Measurements from ENCODE around the gene APOA5. TPM values are rescaled to one million over a fixed set of nuclear protein-coding genes. Genes with fewer than 3 reads are reported as not detected.
A peak's percentile ranks its signal among the peaks of the same experiment; 100 is the strongest.

APOA5 gene
- polyA plus RNA-seq, 3 donors: not detected

GRCh38 chr11:116837231-116838091 lies 45.8 kb upstream of the APOA5 start, which contains the start of gene APOA1:
TSS of gene APOA1 (minus strand) at chr11:116837622. CDS start at chr11:116837387, 235 bp downstream.
- Histone ChIP-seq H3K4me3 (replicated peaks in 1 of 3; ENCODE audit: low read depth in 2 of 3, low read length in 3 of 3) (no peak within 1 kb of the TSS), H3K36me3 (replicated peaks in 1 of 2; ENCODE audit: control insufficient read depth in 1 of 2, insufficient read depth in 2 of 2, low read length in 2 of 2) (no peaks in the 10 kb centered on the region), H3K4me1 (ENCODE audit: control insufficient read depth in 1 of 2, insufficient read depth in 2 of 2, low read length in 2 of 2) (peaks cover 17 to 19% of the 10 kb centered on the region in 2 donors), H3K9me3 (replicated peaks in 1 of 2; ENCODE audit: control insufficient read depth in 1 of 2, insufficient read depth in 1 of 2, low read length in 2 of 2) (no peaks in the 10 kb centered on the region), H3K4me2 (replicated peaks; ENCODE audit: extremely low read depth, low read length, poor library complexity, severe bottlenecking) (no peak within 1 kb of the TSS), H3K27me3 (ENCODE audit: control insufficient read depth in 2 of 2, insufficient read depth in 2 of 2, low read length in 2 of 2) (no peaks in the 10 kb centered on the region), H4K20me1 (ENCODE audit: insufficient read depth, low read length) (no peaks in the 10 kb centered on the region), H3K27ac (ENCODE audit: low read depth in 1 of 2, low read length in 2 of 2) (no peak within 1 kb of the TSS), H2AFZ (ENCODE audit: insufficient read depth, low read depth, low read length, poor library complexity, severe bottlenecking) (no peak within 1 kb of the TSS), H3K9ac (ENCODE audit: insufficient read depth, low read length, poor library complexity, severe bottlenecking) (no peak within 1 kb of the TSS), H3K79me2 (ENCODE audit: insufficient read depth, low read length) (no peaks in the 10 kb centered on the region)
- Mint-ChIP-seq H3K4me1 (peaks cover 14% of the 10 kb centered on the region), H3K9me3 (peaks cover 0 to 1% (median 0%) of the 10 kb centered on the region in 7 donors), H3K27me3 (ENCODE audit: low read depth in 3 of 3) (peaks cover 0 to 5% (median 3%) of the 10 kb centered on the region in 3 donors), H3K4me3 (peak within 1 kb of the TSS in 1 of 2 donors; percentile 74), H3K36me3 (no peaks in the 10 kb centered on the region), H3K27ac (no peak within 1 kb of the TSS)
- DNase-seq: no peak
- 96% methylated on average over 15 of the region's 19 CpGs for WGBS (ENCODE audit: insufficient coverage)
- intact Hi-C loops (cut with micrococcal nuclease): no loop called here
- TF ChIP-seq, protein P1, sequence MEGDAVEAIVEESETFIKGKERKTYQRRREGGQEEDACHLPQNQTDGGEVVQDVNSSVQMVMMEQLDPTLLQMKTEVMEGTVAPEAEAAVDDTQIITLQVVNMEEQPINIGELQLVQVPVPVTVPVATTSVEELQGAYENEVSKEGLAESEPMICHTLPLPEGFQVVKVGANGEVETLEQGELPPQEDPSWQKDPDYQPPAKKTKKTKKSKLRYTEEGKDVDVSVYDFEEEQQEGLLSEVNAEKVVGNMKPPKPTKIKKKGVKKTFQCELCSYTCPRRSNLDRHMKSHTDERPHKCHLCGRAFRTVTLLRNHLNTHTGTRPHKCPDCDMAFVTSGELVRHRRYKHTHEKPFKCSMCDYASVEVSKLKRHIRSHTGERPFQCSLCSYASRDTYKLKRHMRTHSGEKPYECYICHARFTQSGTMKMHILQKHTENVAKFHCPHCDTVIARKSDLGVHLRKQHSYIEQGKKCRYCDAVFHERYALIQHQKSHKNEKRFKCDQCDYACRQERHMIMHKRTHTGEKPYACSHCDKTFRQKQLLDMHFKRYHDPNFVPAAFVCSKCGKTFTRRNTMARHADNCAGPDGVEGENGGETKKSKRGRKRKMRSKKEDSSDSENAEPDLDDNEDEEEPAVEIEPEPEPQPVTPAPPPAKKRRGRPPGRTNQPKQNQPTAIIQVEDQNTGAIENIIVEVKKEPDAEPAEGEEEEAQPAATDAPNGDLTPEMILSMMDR (IDR thresholded peaks at IDR 0.05): no peak

DNA sequence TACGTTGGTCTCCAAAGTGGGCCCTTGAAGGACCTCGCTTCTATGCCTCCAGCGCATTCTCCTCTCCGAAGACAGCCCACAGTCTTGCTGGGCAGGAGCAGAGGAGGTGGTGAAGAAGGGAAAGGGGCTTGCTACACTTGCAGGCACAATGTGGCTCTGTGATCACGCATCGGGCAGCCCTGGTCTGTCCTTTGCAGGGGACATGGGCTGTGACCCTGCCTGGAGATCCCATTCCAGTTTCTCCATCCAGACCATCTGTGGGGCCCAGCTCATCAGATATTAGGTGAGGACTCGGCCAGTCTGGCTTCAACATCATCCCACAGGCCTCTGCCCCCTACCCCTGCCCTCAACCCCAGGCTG lies 44.9 kb upstream of the APOA5 start:
- Histone ChIP-seq H4K20me1 (ENCODE audit: insufficient read depth, low read length) (no peaks in the 10 kb centered on the region), H3K79me2 (ENCODE audit: insufficient read depth, low read length) (no peaks in the 10 kb centered on the region), H2AFZ (ENCODE audit: insufficient read depth, low read depth, low read length, poor library complexity, severe bottlenecking) (no peak overlapping the region), H3K4me3 (replicated peaks in 1 of 3; ENCODE audit: low read depth in 2 of 3, low read length in 3 of 3) (no peak overlapping the region), H3K27me3 (ENCODE audit: control insufficient read depth in 2 of 2, insufficient read depth in 2 of 2, low read length in 2 of 2) (no peaks in the 10 kb centered on the region), H3K4me2 (replicated peaks; ENCODE audit: extremely low read depth, low read length, poor library complexity, severe bottlenecking) (no peak overlapping the region), H3K9ac (ENCODE audit: insufficient read depth, low read length, poor library complexity, severe bottlenecking) (no peak overlapping the region), H3K36me3 (replicated peaks in 1 of 2; ENCODE audit: control insufficient read depth in 1 of 2, insufficient read depth in 2 of 2, low read length in 2 of 2) (no peaks in the 10 kb centered on the region), H3K4me1 (ENCODE audit: control insufficient read depth in 1 of 2, insufficient read depth in 2 of 2, low read length in 2 of 2) (peaks cover 17 to 19% of the 10 kb centered on the region in 2 donors), H3K27ac (ENCODE audit: low read depth in 1 of 2, low read length in 2 of 2) (no peak overlapping the region), H3K9me3 (replicated peaks in 1 of 2; ENCODE audit: control insufficient read depth in 1 of 2, insufficient read depth in 1 of 2, low read length in 2 of 2) (no peaks in the 10 kb centered on the region)
- DNase-seq: no peak
- TF ChIP-seq, protein P1 (IDR thresholded peaks at IDR 0.05): no peak
- Mint-ChIP-seq H3K4me3 (peak overlapping the region in 1 of 2 donors; percentile 74), H3K27ac (no peak overlapping the region), H3K36me3 (no peaks in the 10 kb centered on the region), H3K4me1 (peaks cover 14% of the 10 kb centered on the region), H3K9me3 (peaks cover 0 to 1% (median 0%) of the 10 kb centered on the region in 7 donors), H3K27me3 (ENCODE audit: low read depth in 3 of 3) (peaks cover 3 to 6% (median 3%) of the 10 kb centered on the region in 3 donors)
- intact Hi-C loops (cut with micrococcal nuclease): no loop called here
- WGBS (ENCODE audit: insufficient coverage): 97% methylated on average over 7 of the region's 7 CpGs
